Activated CD4-positive, alpha-beta memory T cell treated with anti-CD3 and anti-CD28 coated beads, Interleukin-2, amount 10 ng/mL, durations not matched to agents 7 days and 5 days (primary cell): ENCODE measurements around the gene MEPE. TPM values are rescaled to one million over a fixed set of nuclear protein-coding genes. Genes with fewer than 3 reads are reported as not detected.

ENCODE experiments used
- CTCF ChIA-PET: fragments of 350-600 bp; sonication (Branson Sonifier 250); formaldehyde crosslinking; loops from one replicate; lab custom pipeline; 2021; ENCODE audit warnings: antibody characterized with exemption, inconsistent platforms; lab: Charles Lee
- POLR2A ChIA-PET: fragments of 350-600 bp; sonication (Branson Sonifier 250); formaldehyde crosslinking; loops from one replicate; lab custom pipeline; 2021; ENCODE audit warnings: antibody characterized with exemption; lab: Charles Lee
- DNase-seq: peaks from one replicate; pipeline ENCODE4 v3.0.0-alpha.2; 2020
- H3K27ac Mint-ChIP-seq: one replicate; pipeline ENCODE4 v1.8.0; 2021; ENCODE audit warnings: mild to moderate bottlenecking, mixed read lengths
- H3K27me3 Mint-ChIP-seq: one replicate; pipeline ENCODE4 v1.8.0; 2021; ENCODE audit warnings: mixed read lengths
- H3K36me3 Mint-ChIP-seq: one replicate; pipeline ENCODE4 v1.8.0; 2021; ENCODE audit warnings: low read depth, mixed read lengths
- H3K4me1 Mint-ChIP-seq: one replicate; pipeline ENCODE4 v1.8.0; 2021; ENCODE audit warnings: mixed read lengths
- H3K4me3 Mint-ChIP-seq: one replicate; pipeline ENCODE4 v1.8.0; 2021; ENCODE audit warnings: mild to moderate bottlenecking, mixed read lengths
- H3K9me3 Mint-ChIP-seq: one replicate; pipeline ENCODE4 v1.8.0; 2021; ENCODE audit warnings: mixed read lengths
- total RNA-seq, 2 experiments: library from RNA; stranded (reverse); gene quantifications; one replicate each; pipeline ENCODE4 v1.2.3, GENCODE V29; 2021

Gene MEPE
- total RNA-seq, 2 experiments from 2014 or later, result not detected

GRCh38 chr4:87849612-87850011 lies 16.8 kb downstream of the MEPE start:
- POLR2A ChIA-PET, result interaction anchor here (0.7 to 1.3 kb wide), 2 partner anchors 169 to 435 kb away, joined by 3 to 4 read pairs; partner anchors contain the start of gene PPM1K
- peaks cover 33% of the 10 kb centered on the region for H3K27me3 Mint-ChIP-seq
- H3K4me1 Mint-ChIP-seq, result peaks cover 13% of the 10 kb centered on the region

GRCh38 chr4:87851332-87851731 lies 18.6 kb downstream of the MEPE start:
- no peaks in the 10 kb centered on the region for H3K9me3 Mint-ChIP-seq
- H3K4me1 Mint-ChIP-seq, result peaks cover 13% of the 10 kb centered on the region
- DNase-seq, result no peak
- no peak overlapping the region for H3K4me3 Mint-ChIP-seq
- H3K36me3 Mint-ChIP-seq, result no peaks in the 10 kb centered on the region
- ChIA-PET POLR2A (no interaction called here), CTCF (interaction anchor here (0.8 to 2.7 kb wide), 6 partner anchors 12 to 664 kb away, joined by 3 to 22 read pairs (median 4); no protein-coding TSS in a partner anchor)
- H3K27me3 Mint-ChIP-seq, result peaks cover 24% of the 10 kb centered on the region
- no peak overlapping the region for H3K27ac Mint-ChIP-seq

More at GRCh38 chr4:87849612-87850011, 16.8 kb downstream of the MEPE start:
- Mint-ChIP-seq H3K4me3 (no peak overlapping the region), H3K36me3 (no peaks in the 10 kb centered on the region), H3K27ac (no peak overlapping the region), H3K9me3 (no peaks in the 10 kb centered on the region)
- no peak for DNase-seq
- CTCF ChIA-PET, result interaction anchor here (1.0 to 2.6 kb wide), 19 partner anchors 10 to 459 kb away, joined by 3 to 22 read pairs (median 5); partner anchors contain the start of gene HSD17B11

GRCh38 chr4:87851953-87852352 lies 19.2 kb downstream of the MEPE start:
- Mint-ChIP-seq H3K9me3 (no peaks in the 10 kb centered on the region), H3K4me3 (no peak overlapping the region), H3K36me3 (no peaks in the 10 kb centered on the region), H3K27me3 (peaks cover 23% of the 10 kb centered on the region), H3K27ac (no peak overlapping the region), H3K4me1 (peaks cover 13% of the 10 kb centered on the region)
- POLR2A ChIA-PET, result no interaction called here
- CTCF ChIA-PET, result interaction anchor here (1.2 to 2.7 kb wide), 8 partner anchors 10 to 664 kb away, joined by 3 to 22 read pairs (median 4); no protein-coding TSS in a partner anchor
- DNase-seq, result no peak

GRCh38 chr4:87853108-87853507 lies 20.3 kb downstream of the MEPE start:
- Mint-ChIP-seq H3K36me3 (no peaks in the 10 kb centered on the region), H3K27me3 (peaks cover 22% of the 10 kb centered on the region)

GRCh38 chr4:87853891-87854290 lies 21.1 kb downstream of the MEPE start:
- CTCF ChIA-PET, result interaction anchor here (1.3 to 2.7 kb wide), 4 partner anchors 94 to 357 kb away, joined by 3 to 23 read pairs (median 12); partner anchors contain the start of gene SPP1
- H3K4me1 Mint-ChIP-seq, result peaks cover 8% of the 10 kb centered on the region
- no peak overlapping the region for H3K27ac Mint-ChIP-seq
- H3K4me3 Mint-ChIP-seq, result no peak overlapping the region
- no peaks in the 10 kb centered on the region for H3K9me3 Mint-ChIP-seq
- POLR2A ChIA-PET, result interaction anchor here (0.6 kb wide), 1 partner anchor 18 kb away, joined by 3 read pairs; no protein-coding TSS in a partner anchor
- no peaks in the 10 kb centered on the region for H3K36me3 Mint-ChIP-seq
- H3K27me3 Mint-ChIP-seq, result peaks cover 24% of the 10 kb centered on the region
- no peak for DNase-seq

More at GRCh38 chr4:87853108-87853507, 20.3 kb downstream of the MEPE start:
- ChIA-PET POLR2A (no interaction called here), CTCF (interaction anchor here (0.6 to 2.7 kb wide), 20 partner anchors 9 to 662 kb away, joined by 3 to 23 read pairs (median 3); partner anchors contain the start of gene SPP1)
- no peak for DNase-seq
- H3K9me3 Mint-ChIP-seq, result no peaks in the 10 kb centered on the region
- no peak overlapping the region for H3K4me3 Mint-ChIP-seq
- H3K4me1 Mint-ChIP-seq, result peaks cover 12% of the 10 kb centered on the region
- H3K27ac Mint-ChIP-seq, result no peak overlapping the region

- Mint-ChIP-seq H3K27me3 (peaks cover 29% of the 10 kb centered on the region), H3K4me3 (no peak overlapping the region), H3K9me3 (no peaks in the 10 kb centered on the region), H3K27ac (no peak overlapping the region), H3K36me3 (no peaks in the 10 kb centered on the region), H3K4me1 (no peaks in the 10 kb centered on the region)
- ChIA-PET POLR2A (no interaction called here), CTCF (interaction anchor here (1.0 kb wide), 1 partner anchor 130 kb away, joined by 3 read pairs; no protein-coding TSS in a partner anchor)
- DNase-seq, result no peak
These were observed 22.8 kb downstream of the MEPE start for GRCh38 chr4:87855559-87855958.

GRCh38 chr4:87856816-87857215 lies 24.0 kb downstream of the MEPE start:
- Mint-ChIP-seq H3K9me3 (no peaks in the 10 kb centered on the region), H3K36me3 (no peaks in the 10 kb centered on the region), H3K27ac (no peak overlapping the region), H3K27me3 (peaks cover 27% of the 10 kb centered on the region), H3K4me3 (no peak overlapping the region), H3K4me1 (no peaks in the 10 kb centered on the region)
- POLR2A ChIA-PET, result no interaction called here
- CTCF ChIA-PET, result interaction anchor here (1.2 kb wide), 1 partner anchor 117 kb away, joined by 5 read pairs; no protein-coding TSS in a partner anchor
- no peak for DNase-seq

GRCh38 chr4:87857789-87858188 lies 25.0 kb downstream of the MEPE start:
- Mint-ChIP-seq H3K9me3 (no peaks in the 10 kb centered on the region), H3K27me3 (peaks cover 27% of the 10 kb centered on the region), H3K36me3 (no peaks in the 10 kb centered on the region), H3K4me3 (no peak overlapping the region), H3K4me1 (no peaks in the 10 kb centered on the region), H3K27ac (no peak overlapping the region)
- DNase-seq, result no peak
- ChIA-PET POLR2A (no interaction called here), CTCF (interaction anchor here (1.2 kb wide), 1 partner anchor 116 kb away, joined by 5 read pairs; no protein-coding TSS in a partner anchor)

- DNase-seq, result no peak
- ChIA-PET CTCF (interaction anchor here (1.0 kb wide), 1 partner anchor 10 kb away, joined by 3 read pairs; no protein-coding TSS in a partner anchor), POLR2A (no interaction called here)
- Mint-ChIP-seq H3K9me3 (no peaks in the 10 kb centered on the region), H3K4me3 (no peak overlapping the region), H3K27me3 (peaks cover 31% of the 10 kb centered on the region), H3K36me3 (no peaks in the 10 kb centered on the region), H3K27ac (no peak overlapping the region), H3K4me1 (no peaks in the 10 kb centered on the region)
These were observed 29.5 kb downstream of the MEPE start for GRCh38 chr4:87862236-87862635.

GRCh38 chr4:87863486-87863885 lies 30.7 kb downstream of the MEPE start:
- Mint-ChIP-seq H3K4me3 (no peak overlapping the region), H3K36me3 (no peaks in the 10 kb centered on the region), H3K9me3 (no peaks in the 10 kb centered on the region), H3K27me3 (peaks cover 37% of the 10 kb centered on the region), H3K4me1 (no peaks in the 10 kb centered on the region), H3K27ac (no peak overlapping the region)
- POLR2A ChIA-PET, result no interaction called here
- CTCF ChIA-PET, result interaction anchor here (0.6 to 2.2 kb wide), 3 partner anchors 10 to 15 kb away, joined by 3 to 5 read pairs (median 3); no protein-coding TSS in a partner anchor
- no peak for DNase-seq

GRCh38 chr4:87864321-87864720 lies 31.6 kb downstream of the MEPE start:
- Mint-ChIP-seq H3K27ac (no peak overlapping the region), H3K36me3 (no peaks in the 10 kb centered on the region), H3K4me1 (no peaks in the 10 kb centered on the region), H3K4me3 (no peak overlapping the region), H3K27me3 (peaks cover 35% of the 10 kb centered on the region), H3K9me3 (no peaks in the 10 kb centered on the region)
- no peak for DNase-seq
- ChIA-PET CTCF (interaction anchor here (2.2 kb wide), 1 partner anchor 15 kb away, joined by 5 read pairs; no protein-coding TSS in a partner anchor), POLR2A (no interaction called here)

- Mint-ChIP-seq H3K9me3 (no peaks in the 10 kb centered on the region), H3K27ac (no peak overlapping the region), H3K27me3 (peaks cover 35% of the 10 kb centered on the region), H3K4me3 (no peak overlapping the region), H3K4me1 (no peaks in the 10 kb centered on the region), H3K36me3 (no peaks in the 10 kb centered on the region)
- ChIA-PET POLR2A (no interaction called here), CTCF (no interaction called here)
- DNase-seq, result no peak
These were observed 32.5 kb downstream of the MEPE start for GRCh38 chr4:87865288-87865687.

GRCh38 chr4:87865960-87866598 lies 33.3 kb downstream of the MEPE start:
- no peak overlapping the region for H3K4me3 Mint-ChIP-seq
- peaks cover 36% of the 10 kb centered on the region for H3K27me3 Mint-ChIP-seq
- H3K27ac Mint-ChIP-seq, result no peak overlapping the region
- no peaks in the 10 kb centered on the region for H3K4me1 Mint-ChIP-seq
- DNase-seq, result no peak
- H3K36me3 Mint-ChIP-seq, result no peaks in the 10 kb centered on the region
- H3K9me3 Mint-ChIP-seq, result no peaks in the 10 kb centered on the region
- ChIA-PET POLR2A (no interaction called here), CTCF (no interaction called here)
